HG02798 (cell line): ENCODE data around the gene PDILT.
"Not testable (repeated sequence)": the region's sequence is repeated elsewhere in the genome, so short reads cannot be mapped to it uniquely, and the experiment has no call there.

Experiments used
- ATAC-seq: cut with Tn5 transposase; IDR thresholded peaks from one replicate; pipeline ENCODE4 v1.9.1; 2021; ENCODE audit warnings: mild to moderate bottlenecking; ENCODE audit not compliant: unreplicated experiment, poor library complexity

The PDILT gene

DNA sequence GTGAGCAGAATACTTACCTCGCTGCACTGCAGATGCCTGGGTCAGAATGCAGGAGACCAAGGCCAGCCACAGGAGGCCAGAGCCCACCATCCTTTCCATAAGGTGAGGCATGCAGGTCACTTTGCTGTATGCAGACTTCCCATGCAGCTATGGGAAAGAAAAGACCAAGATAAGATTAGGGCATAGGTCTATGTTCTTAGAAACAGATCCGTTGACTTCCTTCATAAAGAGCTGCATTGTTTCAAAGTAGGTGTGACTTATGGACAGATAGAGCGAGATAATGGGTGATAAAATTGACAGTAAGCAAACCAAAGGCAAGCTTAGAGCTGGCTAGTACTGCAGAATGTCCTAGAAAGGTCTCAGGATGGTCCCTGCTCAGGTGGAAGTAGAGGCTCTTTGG is 78.2 kb downstream of the PDILT start:
- no peak for ATAC-seq

DNA sequence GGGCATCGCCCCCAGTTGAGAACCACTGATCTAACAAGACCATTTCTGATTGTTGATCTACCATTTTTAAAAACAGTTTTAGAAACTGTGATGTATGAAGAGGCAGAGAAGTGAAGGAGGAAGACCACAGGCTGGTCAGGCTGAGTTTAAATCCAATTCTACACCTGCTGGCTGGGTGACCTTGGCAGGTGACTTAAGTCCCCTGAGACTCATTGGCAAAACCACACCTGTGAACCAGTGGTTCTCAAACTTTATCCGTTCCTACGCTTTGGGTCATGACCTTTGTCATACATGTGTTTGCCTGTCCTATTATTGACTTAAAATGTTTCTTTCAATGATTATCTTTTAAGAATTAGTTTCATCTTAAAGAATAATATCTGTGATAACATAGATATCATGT is 79.5 kb downstream of the PDILT start:
- no peak for ATAC-seq

GRCh38 chr16:20323591-20324117 is 80.9 kb downstream of the PDILT start:
- no peak for ATAC-seq

DNA sequence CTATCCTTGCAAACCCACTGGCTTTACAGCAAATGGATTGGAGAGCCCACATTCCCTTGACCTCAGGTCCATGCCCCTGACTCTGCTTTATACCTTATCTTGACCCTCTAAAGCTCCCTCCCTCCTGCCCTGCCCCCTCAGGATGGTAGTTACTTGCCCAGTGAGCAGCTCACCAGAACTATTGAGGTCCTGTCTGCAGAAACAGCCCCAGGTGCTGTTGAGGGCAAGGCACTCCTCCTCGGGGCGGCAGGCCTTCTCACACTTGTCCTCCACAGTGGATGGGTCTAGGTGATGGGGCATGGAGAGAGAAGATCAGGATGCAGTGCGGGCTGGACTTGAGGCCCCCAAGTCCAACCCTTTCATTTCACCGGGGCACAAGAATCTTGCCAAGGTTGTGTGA is 81.8 kb downstream of the PDILT start:
- no peak for ATAC-seq

DNA sequence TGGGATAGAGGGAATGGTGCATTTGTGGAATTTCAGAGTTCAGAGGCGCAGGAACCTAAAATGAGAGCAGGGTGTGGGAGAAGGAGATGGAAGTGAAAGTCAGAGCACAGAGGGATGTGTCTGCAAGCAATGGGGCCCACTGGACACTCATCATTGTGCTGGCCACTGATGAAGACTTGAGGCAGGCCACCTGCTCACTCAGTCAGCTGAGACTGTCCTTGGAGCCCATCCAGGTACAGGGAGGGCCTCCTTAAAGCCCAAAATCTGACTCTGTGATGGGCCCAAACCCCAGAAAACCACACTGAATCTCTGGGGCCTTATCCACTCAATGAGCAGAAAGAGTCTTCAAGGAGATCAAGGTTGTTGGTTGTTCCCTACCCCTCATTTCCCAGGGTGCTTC is 82.9 kb downstream of the PDILT start:
- ATAC-seq, result no peak

- ATAC-seq, result not testable (repeated sequence)
Measured at GRCh38 chr16:20321051-20321450, 83.5 kb downstream of the PDILT start.

GRCh38 chr16:20320592-20320991 is 83.9 kb downstream of the PDILT start:
- no peak for ATAC-seq

GRCh38 chr16:20320178-20320577 is 84.4 kb downstream of the PDILT start:
- ATAC-seq, result no peak

GRCh38 chr16:20319406-20319805 is 85.1 kb downstream of the PDILT start:
- no peak for ATAC-seq

- no peak for ATAC-seq
Measured at GRCh38 chr16:20318437-20318836, 86.1 kb downstream of the PDILT start.

GRCh38 chr16:20318006-20318405 is 86.5 kb downstream of the PDILT start:
- ATAC-seq, result no peak

GRCh38 chr16:20317117-20317516 is 87.4 kb downstream of the PDILT start:
- ATAC-seq, result no peak

DNA sequence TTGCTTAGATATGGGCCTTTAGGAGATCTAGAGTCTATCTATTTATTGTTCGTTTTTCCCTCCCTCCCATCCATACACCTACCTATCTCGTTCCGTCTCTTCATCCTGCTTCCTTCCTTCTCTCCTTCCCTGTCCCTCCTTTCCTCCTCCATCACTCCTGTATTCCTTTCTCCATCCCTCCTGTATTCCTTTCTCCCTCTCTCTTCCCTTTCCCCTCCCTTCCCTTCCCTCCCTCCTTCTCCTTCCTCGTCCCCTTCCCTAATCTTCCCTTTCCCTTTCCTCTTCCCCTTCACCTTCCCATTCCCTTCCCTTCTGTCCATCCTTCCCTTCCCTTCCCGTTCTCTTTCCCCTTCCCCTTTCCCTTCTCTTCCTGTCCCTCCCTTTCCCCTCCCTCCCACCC is 87.8 kb downstream of the PDILT start:
- no peak for ATAC-seq

GRCh38 chr16:20315764-20316163 is 88.8 kb downstream of the PDILT start:
- ATAC-seq, result no peak

GRCh38 chr16:20314575-20314974 is 90.0 kb downstream of the PDILT start:
- no peak for ATAC-seq

DNA sequence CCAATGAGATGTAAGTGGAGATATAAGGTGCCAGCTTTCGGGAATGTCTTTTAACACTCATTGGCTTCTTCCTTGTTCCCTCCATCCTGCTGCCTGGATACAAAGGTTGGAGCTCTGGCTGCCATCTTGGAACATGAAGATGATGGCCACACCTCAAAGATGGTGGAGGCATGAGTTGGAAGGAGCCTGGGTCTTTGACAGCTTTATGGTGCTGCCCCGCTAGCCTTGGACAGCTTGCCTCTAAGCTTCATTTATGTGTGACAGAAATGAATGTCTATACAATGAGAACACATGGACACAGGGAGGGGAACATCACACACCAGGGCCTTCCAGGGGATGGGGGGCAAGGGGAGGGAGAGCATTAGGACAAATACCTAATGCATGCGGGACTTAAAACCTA is 90.8 kb downstream of the PDILT start:
- no peak for ATAC-seq

DNA sequence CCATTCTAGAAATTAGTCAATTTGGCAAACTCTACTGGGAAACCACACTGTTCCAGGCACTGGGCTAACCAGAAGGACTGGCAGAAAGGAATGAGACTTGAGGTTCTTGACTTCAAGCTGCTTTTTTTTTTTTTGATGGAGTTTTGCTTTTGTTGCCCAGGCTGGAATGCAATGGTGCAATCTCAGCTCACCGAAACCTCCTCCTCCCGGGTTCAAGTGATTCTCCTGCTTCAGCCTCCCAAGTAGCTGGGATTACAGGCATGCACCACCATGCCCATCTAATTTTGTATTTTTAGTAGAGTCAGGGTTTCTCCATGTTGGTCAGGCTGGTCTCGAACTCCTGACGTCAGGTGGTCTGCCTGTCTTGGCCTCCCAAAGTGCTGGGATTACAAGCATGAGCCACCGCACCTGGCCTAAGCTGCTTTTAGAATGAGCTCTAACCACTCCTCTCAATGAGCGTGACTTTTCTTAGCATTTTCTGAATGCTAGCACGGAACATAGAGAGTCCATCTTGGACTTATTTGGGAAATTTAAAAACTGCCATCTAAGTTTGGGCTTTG is 91.9 kb downstream of the PDILT start:
- not testable (repeated sequence) for ATAC-seq

GRCh38 chr16:20311548-20311947 is 93.0 kb downstream of the PDILT start:
- ATAC-seq, result no peak

- ATAC-seq, result no peak
Measured at GRCh38 chr16:20310421-20311395, 93.8 kb downstream of the PDILT start.

- no peak for ATAC-seq
Measured at GRCh38 chr16:20309786-20310185, 94.8 kb downstream of the PDILT start.
